CD4-positive, alpha-beta T cell (primary cell): ENCODE data around the gene BHLHE23. TPM values are rescaled to one million over a fixed set of nuclear protein-coding genes. Genes with fewer than 3 reads are reported as not detected.

Source experiments
- ATAC-seq: fragments of 200-7000 bp; cut with Tn5 transposase; one replicate; pipeline ENCODE4 v1.10.0; 2022; ENCODE audit warnings: mild to moderate bottlenecking; ENCODE audit not compliant: poor library complexity
- CTCF ChIA-PET: fragments of 350-600 bp; sonication (Branson Sonifier 250); formaldehyde crosslinking; loops from one replicate; lab custom pipeline; 2021; ENCODE audit warnings: antibody characterized with exemption, inconsistent platforms; lab: Charles Lee
- POLR2A ChIA-PET: fragments of 350-600 bp; sonication (Branson Sonifier 250); formaldehyde crosslinking; loops from one replicate; lab custom pipeline; 2021; ENCODE audit warnings: antibody characterized with exemption, inconsistent platforms; lab: Charles Lee
- DNase-seq, 14 experiments: peaks; one replicate each; pipeline ENCODE4 v3.0.0-alpha.2; 2013 to 2020; ENCODE audit warnings: mixed read lengths in 2 of 14
- H3K27ac ChIP-seq, 2 donors: one replicate each; pipeline versions ENCODE4 v1.5.1 to v1.7.0; 2013; ENCODE audit warnings: low read length in 2 of 2, low read depth in 1 of 2, mild to moderate bottlenecking in 1 of 2
- H3K27me3 ChIP-seq, 2 experiments: 1 replicate in 1 of 2; 2 replicates in 1 of 2; pipeline versions ENCODE4 v1.6.1 to v1.7.0; 2013; ENCODE audit warnings: low read length in 2 of 2, control low read depth in 1 of 2, mild to moderate bottlenecking in 1 of 2, moderate library complexity in 1 of 2; ENCODE audit not compliant: insufficient read depth in 2 of 2, control insufficient read depth in 1 of 2
- H3K36me3 ChIP-seq: one replicate; pipeline ENCODE4 v1.6.1; 2013; ENCODE audit warnings: low read length, control low read depth; ENCODE audit not compliant: insufficient read depth
- H3K4me1 ChIP-seq: one replicate; pipeline ENCODE4 v1.6.1; 2013; ENCODE audit warnings: low read length, control low read depth; ENCODE audit not compliant: insufficient read depth
- H3K4me3 ChIP-seq: one replicate; pipeline ENCODE4 v1.5.1; 2013; ENCODE audit warnings: mild to moderate bottlenecking, low read length, moderate library complexity
- H3K9me3 ChIP-seq, 2 experiments: 1 replicate in 1 of 2; 2 replicates in 1 of 2; pipeline versions ENCODE4 v1.6.1 to v1.7.0; 2013; ENCODE audit warnings: low read length in 2 of 2, mild to moderate bottlenecking in 2 of 2, control low read depth in 1 of 2, moderate library complexity in 1 of 2; ENCODE audit not compliant: control insufficient read depth in 1 of 2, insufficient read depth in 1 of 2
- H3K27ac Mint-ChIP-seq: one replicate; pipeline ENCODE4 v1.8.0; 2020; ENCODE audit warnings: mixed read lengths
- H3K27me3 Mint-ChIP-seq: one replicate; pipeline ENCODE4 v1.8.0; 2021; ENCODE audit warnings: mixed read lengths
- H3K36me3 Mint-ChIP-seq: one replicate; pipeline ENCODE4 v1.8.0; 2021; ENCODE audit warnings: low read depth, mixed read lengths
- H3K4me1 Mint-ChIP-seq: one replicate; pipeline ENCODE4 v1.8.0; 2021; ENCODE audit warnings: low read depth, mixed read lengths
- H3K4me3 Mint-ChIP-seq: one replicate; pipeline ENCODE4 v1.8.0; 2020; ENCODE audit warnings: mild to moderate bottlenecking, mixed read lengths
- H3K9me3 Mint-ChIP-seq: one replicate; pipeline ENCODE4 v1.8.0; 2020; ENCODE audit warnings: mixed read lengths
- intact Hi-C, 2 experiments: fragments of 100-400 bp; cut with DNase I in 1 of 2; cut with micrococcal nuclease in 1 of 2; formaldehyde crosslinking; loops; one replicate each; pipeline versions ENCODE4 v1.15.1 to v1.9.0; 2023 to 2025; cut with DNase I, micrococcal nuclease
- total RNA-seq, 174 experiments: library from RNA in 2 of 174; stranded (reverse) in 2 of 174; gene quantifications; one replicate each; pipeline ENCODE4 v1.2.3 and lab custom pipeline; 2021 to 2026
- TF ChIP-seq, protein P1 (sequence below): fragments of 200-600 bp; IDR thresholded peaks from one replicate; pipeline ENCODE4 v1.8.0; 2022; ENCODE audit warnings: antibody characterized with exemption, mild to moderate bottlenecking

The BHLHE23 gene
- total RNA-seq, 2 experiments from 2014 or later: not detected

DNA sequence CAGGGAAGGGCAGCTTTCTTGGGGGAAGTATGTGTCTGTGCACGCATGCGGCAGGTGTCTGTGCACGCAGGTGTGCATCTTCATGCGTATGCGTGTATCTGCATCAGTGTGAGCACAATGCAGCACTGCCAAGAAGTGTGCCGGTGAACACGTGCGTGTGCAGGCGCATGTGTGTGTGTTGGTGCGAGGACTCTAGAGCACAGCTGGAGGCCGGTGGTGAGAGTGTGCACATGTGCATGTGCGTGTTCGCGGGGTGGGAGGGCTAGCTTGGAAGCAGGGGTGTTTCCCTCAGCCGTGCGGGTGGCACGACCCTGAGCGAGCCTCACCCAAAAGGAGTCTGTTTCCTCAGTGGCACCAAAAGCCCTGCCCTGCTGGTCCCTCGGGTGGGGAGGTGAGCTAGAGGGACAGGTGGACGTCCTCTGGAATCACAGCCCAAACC lies 46.7 kb downstream of the BHLHE23 start:
- no peaks in the 10 kb centered on the region for H3K4me1 Mint-ChIP-seq
- ChIA-PET CTCF (no interaction called here), POLR2A (no interaction called here)
- H3K9me3 Mint-ChIP-seq: no peaks in the 10 kb centered on the region
- TF ChIP-seq, protein P1, sequence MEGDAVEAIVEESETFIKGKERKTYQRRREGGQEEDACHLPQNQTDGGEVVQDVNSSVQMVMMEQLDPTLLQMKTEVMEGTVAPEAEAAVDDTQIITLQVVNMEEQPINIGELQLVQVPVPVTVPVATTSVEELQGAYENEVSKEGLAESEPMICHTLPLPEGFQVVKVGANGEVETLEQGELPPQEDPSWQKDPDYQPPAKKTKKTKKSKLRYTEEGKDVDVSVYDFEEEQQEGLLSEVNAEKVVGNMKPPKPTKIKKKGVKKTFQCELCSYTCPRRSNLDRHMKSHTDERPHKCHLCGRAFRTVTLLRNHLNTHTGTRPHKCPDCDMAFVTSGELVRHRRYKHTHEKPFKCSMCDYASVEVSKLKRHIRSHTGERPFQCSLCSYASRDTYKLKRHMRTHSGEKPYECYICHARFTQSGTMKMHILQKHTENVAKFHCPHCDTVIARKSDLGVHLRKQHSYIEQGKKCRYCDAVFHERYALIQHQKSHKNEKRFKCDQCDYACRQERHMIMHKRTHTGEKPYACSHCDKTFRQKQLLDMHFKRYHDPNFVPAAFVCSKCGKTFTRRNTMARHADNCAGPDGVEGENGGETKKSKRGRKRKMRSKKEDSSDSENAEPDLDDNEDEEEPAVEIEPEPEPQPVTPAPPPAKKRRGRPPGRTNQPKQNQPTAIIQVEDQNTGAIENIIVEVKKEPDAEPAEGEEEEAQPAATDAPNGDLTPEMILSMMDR: no peak
- Histone ChIP-seq H3K9me3 (peaks cover 0 to 4% of the 10 kb centered on the region in 2 experiments), H3K36me3 (no peaks in the 10 kb centered on the region), H3K4me1 (peaks cover 14% of the 10 kb centered on the region), H3K27me3 (no peaks in the 10 kb centered on the region), H3K4me3 (no peak overlapping the region), H3K27ac (no peak overlapping the region)
- H3K36me3 Mint-ChIP-seq: no peaks in the 10 kb centered on the region
- H3K27ac Mint-ChIP-seq: no peak overlapping the region
- no peak for ATAC-seq
- H3K27me3 Mint-ChIP-seq: no peaks in the 10 kb centered on the region
- no peak for DNase-seq
- no peak overlapping the region for H3K4me3 Mint-ChIP-seq
- intact Hi-C loops: loop anchor here in 1 of 2 experiments (10.0 kb wide), 1 partner anchor 45 kb away; the partner anchor contains the start of gene BHLHE23

DNA sequence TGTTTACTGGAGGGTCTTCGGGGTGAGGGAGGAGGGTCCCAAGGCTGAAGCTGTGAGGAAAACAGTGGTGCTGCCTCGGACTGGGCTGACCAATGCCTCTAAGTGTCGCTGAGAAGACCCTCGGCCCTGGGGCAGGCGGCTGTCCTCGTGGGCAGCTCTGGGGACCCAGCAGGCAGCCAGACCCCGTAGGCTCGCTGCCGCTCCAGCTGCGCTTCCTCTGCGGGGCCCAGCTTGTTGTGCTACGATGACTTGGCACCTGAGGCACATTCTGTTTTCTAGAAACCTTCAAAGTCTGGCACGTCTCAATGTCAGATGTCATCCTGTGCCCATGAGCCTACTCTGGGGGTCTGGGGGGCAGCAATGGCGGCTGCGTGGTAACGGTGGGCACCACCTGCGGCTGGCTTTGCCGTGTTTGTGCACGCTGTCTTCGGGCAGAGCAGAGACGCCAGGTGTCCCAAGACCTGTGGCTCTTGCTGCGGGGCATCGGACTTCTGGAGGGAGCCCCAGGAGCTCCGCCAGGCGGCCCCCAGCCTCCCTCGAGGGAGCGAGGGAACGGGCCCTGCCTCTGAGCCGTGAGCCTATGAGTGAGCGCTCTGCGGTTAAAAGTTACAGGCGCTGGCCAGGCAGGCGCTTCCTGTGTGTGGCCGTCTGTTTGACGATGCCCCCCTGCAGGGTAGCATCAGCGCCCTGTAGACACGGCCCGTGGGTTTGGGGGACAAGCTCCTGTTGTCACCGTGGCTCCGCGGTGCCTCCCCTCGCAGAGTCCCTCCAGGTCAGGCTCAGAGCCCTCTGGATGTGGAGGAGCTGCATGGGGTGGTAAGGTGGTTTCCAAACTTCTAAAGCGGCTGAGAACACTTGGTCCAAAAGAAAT lies 47.4 kb downstream of the BHLHE23 start:
- ATAC-seq: peak; percentile 10
- CTCF ChIA-PET: no interaction called here
- Histone ChIP-seq H3K27me3 (no peaks in the 10 kb centered on the region), H3K9me3 (peaks cover 0 to 8% of the 10 kb centered on the region in 2 experiments), H3K4me1 (peaks cover 21% of the 10 kb centered on the region), H3K27ac (no peak overlapping the region), H3K4me3 (no peak overlapping the region), H3K36me3 (no peaks in the 10 kb centered on the region)
- Mint-ChIP-seq H3K9me3 (no peaks in the 10 kb centered on the region), H3K36me3 (no peaks in the 10 kb centered on the region), H3K27me3 (no peaks in the 10 kb centered on the region), H3K27ac (no peak overlapping the region), H3K4me1 (peaks cover 5% of the 10 kb centered on the region), H3K4me3 (no peak overlapping the region)
- intact Hi-C loops: loop anchor here in 1 of 2 experiments (10.0 kb wide), 1 partner anchor 45 kb away; the partner anchor contains the start of gene BHLHE23
- DNase-seq: no peak
- POLR2A ChIA-PET: no interaction called here
- TF ChIP-seq, protein P1: no peak

DNA sequence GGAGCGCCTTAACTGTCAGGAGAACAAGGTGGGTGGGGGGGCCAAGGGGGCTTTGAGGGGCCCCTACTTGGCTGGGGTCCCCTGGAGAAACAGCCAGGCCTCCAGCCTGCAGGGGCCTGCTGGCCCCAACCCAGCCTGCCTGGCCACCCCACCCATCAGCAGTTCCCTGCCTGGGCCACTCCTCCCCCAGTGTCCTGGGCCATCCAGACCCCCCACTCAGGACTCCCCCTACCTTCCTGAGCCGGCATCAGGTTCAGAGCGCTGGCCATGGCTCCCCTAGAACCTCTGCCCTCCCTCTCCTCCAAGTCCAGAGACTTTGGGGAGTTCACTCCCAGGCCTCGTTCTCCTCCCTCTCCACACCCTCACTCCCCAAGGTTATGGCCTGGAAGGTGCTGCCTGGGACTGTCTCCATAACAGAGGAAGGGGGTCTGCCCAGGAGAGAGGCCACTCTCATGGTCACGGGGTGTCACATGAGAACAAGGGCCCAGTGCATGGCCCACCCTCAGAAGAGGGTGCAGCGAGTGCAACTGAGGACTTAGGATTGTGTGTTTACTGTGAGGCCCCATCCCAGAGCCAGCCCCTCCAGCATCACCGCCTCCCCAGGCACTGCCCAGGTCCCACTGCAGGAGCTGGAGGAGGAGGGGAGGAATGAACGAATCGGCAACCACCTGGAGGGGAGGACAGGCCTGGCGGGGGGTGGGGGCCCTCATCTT lies 48.2 kb downstream of the BHLHE23 start:
- no peak overlapping the region for H3K4me3 ChIP-seq
- no peak overlapping the region for H3K27ac ChIP-seq
- Mint-ChIP-seq H3K27ac (no peak overlapping the region), H3K27me3 (no peaks in the 10 kb centered on the region), H3K36me3 (no peaks in the 10 kb centered on the region), H3K4me3 (no peak overlapping the region), H3K9me3 (no peaks in the 10 kb centered on the region), H3K4me1 (peaks cover 13% of the 10 kb centered on the region)
- intact Hi-C loops: loop anchor here in 1 of 2 experiments (10.0 kb wide), 1 partner anchor 46 kb away; the partner anchor contains the start of gene BHLHE23
- no peaks in the 10 kb centered on the region for H3K36me3 ChIP-seq
- peaks cover 0 to 9% of the 10 kb centered on the region in 2 experiments for H3K9me3 ChIP-seq
- no peak for DNase-seq
- CTCF ChIA-PET: no interaction called here
- TF ChIP-seq, protein P1: no peak
- H3K27me3 ChIP-seq: no peaks in the 10 kb centered on the region
- POLR2A ChIA-PET: no interaction called here
- peaks cover 29% of the 10 kb centered on the region for H3K4me1 ChIP-seq
- ATAC-seq: no peak
